ENCODE data around the gene SLC18A3. TPM values are rescaled to one million over a fixed set of nuclear protein-coding genes. Genes with fewer than 3 reads are reported as not detected.

SLC18A3 gene
- total RNA-seq, 1 experiment from 2014 or later: not detected

DNA sequence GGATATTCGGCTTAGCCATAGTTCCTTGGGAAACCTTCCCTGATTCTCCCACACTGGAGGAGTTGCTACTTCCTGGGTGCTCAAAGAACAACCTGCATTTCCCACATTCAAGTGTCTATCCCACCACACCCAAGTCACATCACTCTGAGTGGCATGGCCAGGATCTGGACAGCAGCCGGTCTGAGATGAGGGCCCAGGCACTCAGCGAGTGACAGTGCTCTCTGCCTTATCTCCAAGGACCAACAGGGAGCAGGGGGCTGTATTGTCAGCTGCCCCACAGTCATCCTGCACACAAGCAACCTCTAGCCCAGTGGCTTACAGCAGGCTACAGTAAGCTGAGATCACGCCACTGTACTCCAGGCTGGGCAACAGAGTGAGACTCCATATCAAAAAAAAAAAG lies 16.1 kb upstream of the SLC18A3 start:
- Mint-ChIP-seq H3K9me3 (no peaks in the 10 kb centered on the region), H3K27ac (no peak overlapping the region), H3K36me3 (ENCODE audit: insufficient read depth in 1 of 3, low read depth in 3 of 3) (no peaks in the 10 kb centered on the region), H3K4me3 (no peak overlapping the region), H3K4me1 (peaks cover 13% of the 10 kb centered on the region in 2 experiments), H3K27me3 (ENCODE audit: low read depth) (peaks cover 25% of the 10 kb centered on the region)
- Histone ChIP-seq H2BK5ac (ENCODE audit: insufficient read length, low read length) (no peak overlapping the region), H2BK15ac (ENCODE audit: low read depth, low read length) (no peak overlapping the region), H2BK120ac (ENCODE audit: low read depth, low read length, poor library complexity, severe bottlenecking) (no peak overlapping the region), H3K4ac (ENCODE audit: low read depth, low read length) (no peak overlapping the region), H2AFZ (ENCODE audit: low read length) (no peak overlapping the region), H3K9me3 (ENCODE audit: control insufficient read depth, low read depth, low read length) (no peaks in the 10 kb centered on the region), H3T11ph (ENCODE audit: low read length) (no peak overlapping the region), H4K91ac (ENCODE audit: insufficient read length, low read depth, low read length) (no peak overlapping the region), H3K4me1 (ENCODE audit: insufficient read depth, low read length) (no peaks in the 10 kb centered on the region), H2BK20ac (ENCODE audit: low read depth, low read length, poor library complexity, severe bottlenecking) (no peak overlapping the region), H3K27me3 (ENCODE audit: insufficient read depth, low read length) (no peaks in the 10 kb centered on the region), H4K8ac (replicated peaks; ENCODE audit: insufficient read length, low read depth, low read length) (no peak overlapping the region), H3K23ac (ENCODE audit: insufficient read length, low read depth, low read length) (no peak overlapping the region), H3K9ac (ENCODE audit: extremely low read depth, insufficient read length, low read length) (no peak overlapping the region), H3K79me2 (ENCODE audit: insufficient read depth, low read length) (no peaks in the 10 kb centered on the region), H3K14ac (ENCODE audit: insufficient read depth, low read length) (no peak overlapping the region), H3K4me2 (ENCODE audit: insufficient read depth, insufficient read length, low read length) (no peak overlapping the region), H4K20me1 (ENCODE audit: control insufficient read depth, insufficient read depth, insufficient read length) (no peaks in the 10 kb centered on the region), H2BK12ac (ENCODE audit: insufficient read length, low read depth, low read length) (no peak overlapping the region), H3K23me2 (ENCODE audit: insufficient read length, low read depth, low read length, poor library complexity, severe bottlenecking) (no peaks in the 10 kb centered on the region), H4K5ac (ENCODE audit: insufficient read length, low read depth, low read length) (no peak overlapping the region), H3K79me1 (ENCODE audit: insufficient read depth, low read depth, low read length, poor library complexity, severe bottlenecking) (no peaks in the 10 kb centered on the region), H3K18ac (ENCODE audit: insufficient read length, low read depth, low read length) (no peak overlapping the region), H3K56ac (ENCODE audit: insufficient read length, low read depth, low read length) (no peak overlapping the region), H2AK5ac (ENCODE audit: insufficient read length, low read length) (no peak overlapping the region), H3K27ac (ENCODE audit: insufficient read length, low read depth, low read length) (no peak overlapping the region)
- TF ChIP-seq, protein P1, sequence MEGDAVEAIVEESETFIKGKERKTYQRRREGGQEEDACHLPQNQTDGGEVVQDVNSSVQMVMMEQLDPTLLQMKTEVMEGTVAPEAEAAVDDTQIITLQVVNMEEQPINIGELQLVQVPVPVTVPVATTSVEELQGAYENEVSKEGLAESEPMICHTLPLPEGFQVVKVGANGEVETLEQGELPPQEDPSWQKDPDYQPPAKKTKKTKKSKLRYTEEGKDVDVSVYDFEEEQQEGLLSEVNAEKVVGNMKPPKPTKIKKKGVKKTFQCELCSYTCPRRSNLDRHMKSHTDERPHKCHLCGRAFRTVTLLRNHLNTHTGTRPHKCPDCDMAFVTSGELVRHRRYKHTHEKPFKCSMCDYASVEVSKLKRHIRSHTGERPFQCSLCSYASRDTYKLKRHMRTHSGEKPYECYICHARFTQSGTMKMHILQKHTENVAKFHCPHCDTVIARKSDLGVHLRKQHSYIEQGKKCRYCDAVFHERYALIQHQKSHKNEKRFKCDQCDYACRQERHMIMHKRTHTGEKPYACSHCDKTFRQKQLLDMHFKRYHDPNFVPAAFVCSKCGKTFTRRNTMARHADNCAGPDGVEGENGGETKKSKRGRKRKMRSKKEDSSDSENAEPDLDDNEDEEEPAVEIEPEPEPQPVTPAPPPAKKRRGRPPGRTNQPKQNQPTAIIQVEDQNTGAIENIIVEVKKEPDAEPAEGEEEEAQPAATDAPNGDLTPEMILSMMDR (conservative IDR thresholded peaks at IDR 0.05): no peak
- no CpG with 5 or more reads among the region's 4 CpGs for WGBS (ENCODE audit: extremely low coverage, insufficient read length, low lambda C conversion rate)
- DNase-seq: no peak

Data from H9 (cell line).